GM12878 (cell line): ENCODE results near the gene NCBP3. TPM values are rescaled to one million over a fixed set of nuclear protein-coding genes. Genes with fewer than 3 reads are reported as not detected.

Experiments used
- ATAC-seq: fragments of 200-7000 bp; cut with Tn5 transposase; 3 replicates; pipeline ENCODE4 v1.9.1; 2020; ENCODE audit warnings: mild to moderate bottlenecking, moderate library complexity
- BruUV-seq: library from RNA; stranded (reverse); fragments of 400-500 nt; replicated peaks from 2 replicates; lab custom pipeline; 2021; lab: Mats Ljungman, UMichigan
- CTCF ChIA-PET: fragments of 300-600 bp; sonication (Branson Sonifier 250); formaldehyde crosslinking; extraction: SDS; loops from one replicate; lab custom pipeline; 2021; ENCODE audit warnings: inconsistent platforms; lab: Yijun Ruan, JAX
- POLR2A ChIA-PET: fragments of 350-600 bp; formaldehyde crosslinking; extraction: SDS; loops from one replicate; lab custom pipeline; 2021; ENCODE audit warnings: inconsistent platforms; lab: Charles Lee
- RAD21 ChIA-PET: fragments of 300-600 bp; sonication (Branson Sonifier 250); formaldehyde crosslinking; loops from one replicate; lab custom pipeline; 2023; ENCODE audit warnings: antibody characterized with exemption; ENCODE audit not compliant: unreplicated experiment; lab: Charles Lee
- SMC1A ChIA-PET: fragments of 300-600 bp; sonication (Branson Sonifier 250); formaldehyde crosslinking; loops from one replicate; lab custom pipeline; 2023; ENCODE audit not compliant: unreplicated experiment, uncharacterized antibody; lab: Charles Lee
- DNase-seq: peaks from one replicate; pipeline ENCODE4 v3.0.0-alpha.2; 2011; ENCODE audit warnings: low read depth, low spot score
- FAIRE-seq: peaks from 3 replicates; lab custom pipeline; 2011; peaks lifted over from hg19 to GRCh38; lab: Jason Lieb, UNC
- H2AFZ ChIP-seq: 2 replicates; pipeline ENCODE4 v1.6.0; 2011; ENCODE audit warnings: low read depth, low read length, control low read depth; ENCODE audit not compliant: control insufficient read depth
- H3K27ac ChIP-seq: 2 replicates; pipeline ENCODE4 v1.5.1; 2011; ENCODE audit warnings: control low read depth; ENCODE audit not compliant: control insufficient read depth, insufficient read depth
- H3K27me3 ChIP-seq, 2 experiments: replicated peaks in 1 of 2; 2 replicates each; pipeline versions ENCODE4 v1.6.0 to v1.6.1; 2011; ENCODE audit warnings: low read length in 1 of 2; ENCODE audit not compliant: control insufficient read depth in 2 of 2, insufficient read depth in 2 of 2
- H3K36me3 ChIP-seq, 2 experiments: 2 replicates each; pipeline ENCODE4 v1.5.1; 2011; ENCODE audit warnings: low read length in 1 of 2; ENCODE audit not compliant: control insufficient read depth in 2 of 2, insufficient read depth in 2 of 2
- H3K4me1 ChIP-seq: 2 replicates; pipeline ENCODE4 v1.6.1; 2011; ENCODE audit warnings: mild to moderate bottlenecking, low read length, moderate library complexity, mixed read lengths; ENCODE audit not compliant: control insufficient read depth, insufficient read depth
- H3K4me2 ChIP-seq: 2 replicates; pipeline ENCODE4 v1.6.0; 2011; ENCODE audit warnings: control low read depth; ENCODE audit not compliant: control insufficient read depth, insufficient read depth
- H3K4me3 ChIP-seq: fragments of 200-600 bp; sonication (generic); 2 replicates; pipeline ENCODE4 v1.5.1; 2016
- H3K79me2 ChIP-seq: 2 replicates; pipeline ENCODE4 v1.6.0; 2011; ENCODE audit warnings: low read length; ENCODE audit not compliant: control insufficient read depth, insufficient read depth
- H3K9ac ChIP-seq: 2 replicates; pipeline ENCODE4 v1.8.0; 2011; ENCODE audit warnings: low read length, control low read depth, mixed read lengths; ENCODE audit not compliant: control insufficient read depth, insufficient read depth
- H3K9me3 ChIP-seq: replicated peaks from 3 replicates; pipeline ENCODE4 v1.5.1; 2011; ENCODE audit warnings: mild to moderate bottlenecking, low read length; ENCODE audit not compliant: control insufficient read depth, insufficient read depth
- H4K20me1 ChIP-seq: 2 replicates; pipeline ENCODE4 v1.6.0; 2011; ENCODE audit not compliant: control insufficient read depth, insufficient read depth
- CTCF ChIP-seq, 3 experiments: IDR thresholded peaks in 2 of 3; conservative IDR thresholded peaks in 1 of 3; 2 replicates each; pipeline ENCODE4 v1.5.1; 2011; ENCODE audit warnings: low read depth in 3 of 3, low read length in 3 of 3, mild to moderate bottlenecking in 3 of 3, control low read depth in 2 of 3, moderate library complexity in 2 of 3, inconsistent platforms in 1 of 3, mixed read lengths in 1 of 3; ENCODE audit not compliant: control insufficient read depth in 2 of 3, insufficient read depth in 1 of 3; ENCODE audit errors: extremely low read depth in 1 of 3
- E2F4 ChIP-seq: IDR thresholded peaks from 2 replicates; pipeline ENCODE4 v1.6.1; 2012; ENCODE audit warnings: low read depth, low read length, improper control_type of control experiment
- E4F1 ChIP-seq: fragments of 450-650 bp; IDR thresholded peaks from 2 replicates; pipeline ENCODE4 v1.6.1; 2018; ENCODE audit warnings: borderline replicate concordance, mild to moderate bottlenecking; ENCODE audit not compliant: partially characterized antibody
- FOXM1 ChIP-seq: IDR thresholded peaks from 2 replicates; pipeline ENCODE4 v1.6.1; 2012; ENCODE audit warnings: low read depth, mild to moderate bottlenecking, inconsistent platforms, low read length, moderate library complexity
- MEF2A ChIP-seq: IDR thresholded peaks from 2 replicates; pipeline ENCODE4 v1.6.1; 2011; ENCODE audit warnings: low read depth, mild to moderate bottlenecking, low read length, moderate library complexity; ENCODE audit not compliant: insufficient read depth
- SMAD1 ChIP-seq: fragments of 450-650 bp; IDR thresholded peaks from 2 replicates; pipeline ENCODE4 v1.6.1; 2018; ENCODE audit warnings: mild to moderate bottlenecking, low read depth; ENCODE audit not compliant: partially characterized antibody
- USF1 ChIP-seq: IDR thresholded peaks from 2 replicates; pipeline ENCODE4 v1.6.1; 2011; ENCODE audit warnings: borderline replicate concordance, low read depth, mild to moderate bottlenecking, moderate library complexity, mixed read lengths, low read length; ENCODE audit not compliant: insufficient read depth; ENCODE audit errors: extremely low read length
- USF2 ChIP-seq: IDR thresholded peaks from 2 replicates; pipeline ENCODE4 v1.6.1; 2011; ENCODE audit warnings: low read depth, low read length, improper control_type of control experiment, borderline replicate concordance
- WRNIP1 ChIP-seq: IDR thresholded peaks from 2 replicates; pipeline ENCODE4 v1.6.1; 2011; ENCODE audit warnings: low read depth, low read length, improper control_type of control experiment, borderline replicate concordance
- YBX1 ChIP-seq: fragments of 450-650 bp; IDR thresholded peaks from 2 replicates; pipeline ENCODE4 v1.6.1; 2016; ENCODE audit warnings: antibody characterized with exemption
- WGBS: methylation state at CpG from one replicate; pipeline ENCODE4 v1.1.6; 2016; ENCODE audit warnings: low lambda C conversion rate; ENCODE audit not compliant: insufficient replicate concordance, insufficient coverage; ENCODE audit errors: missing lambda C conversion rate; 5-methylcytosine and 5-hydroxymethylcytosine counted together
- in situ Hi-C: fragments of 300-500 bp; cut with MboI; formaldehyde crosslinking; loops from 9 replicates; pipeline ENCODE4 v1.14.3; 2018; ENCODE audit warnings: mixed read lengths
- intact Hi-C: fragments of 100-400 bp; cut with micrococcal nuclease; formaldehyde crosslinking; loops from one replicate; pipeline ENCODE4 v1.14.2; 2022; ENCODE audit not compliant: unreplicated experiment
- polyA plus RNA-seq, 11 experiments: library from polyadenylated mRNA; depleted of rRNA in 4 of 11; unstranded in 6 of 11; stranded (reverse) in 5 of 11; fragments of >200 nt; fragmentation: Nextera tagmentation in 4 of 11; fragmentation: Illumina TruSeq in 1 of 11; extraction: Ambion mirVana in 4 of 11; extraction: Trizol in 1 of 11; gene quantifications; 1 replicate in 1 of 11; 2 replicates in 10 of 11; pipeline versions ENCODE4 v1.2.1 to v1.2.3, GENCODE V29; 2011 to 2016; ENCODE audit warnings: inconsistent platforms in 2 of 11, missing spikeins in 2 of 11, low read depth in 1 of 11
- total RNA-seq, 4 experiments: library from RNA; depleted of rRNA in 3 of 4; stranded (reverse); fragments of >200 nt in 3 of 4; fragmentation: Illumina TruSeq in 1 of 4; extraction: Trizol in 1 of 4; gene quantifications; 2 replicates each; pipeline versions ENCODE4 v1.2.1 to v1.2.3, GENCODE V29; 2013 to 2021

The NCBP3 gene
- total and polyA plus RNA-seq, 10 of the 15 experiments (the other 5 are each of a cell fraction or from before 2014, with no cell fraction given), result 5.2 to 32.0 (median 23.2) TPM

GRCh38 chr17:3879186-3879585 is 33.1 kb upstream of the NCBP3 start (continued):
- TF ChIP-seq MEF2A, result no peak

- H3K4me3 ChIP-seq, result no peak overlapping the region
- DNase-seq (no peak), ATAC-seq (no peak)
- ChIA-PET SMC1A (no interaction called here), CTCF (interaction anchor here (1.5 kb wide), 1 partner anchor 140 kb away, joined by 3 read pairs; no protein-coding TSS in a partner anchor), RAD21 (no interaction called here), POLR2A (no interaction called here)
- H3K9me3 ChIP-seq, result no peaks in the 10 kb centered on the region
- no peak overlapping the region for H3K9ac ChIP-seq
- intact Hi-C loops, result no loop called here
- BruUV-seq, result no TSS peak
- no peaks in the 10 kb centered on the region for H3K36me3 ChIP-seq
- no peaks in the 10 kb centered on the region for H4K20me1 ChIP-seq
- no peaks in the 10 kb centered on the region for H3K79me2 ChIP-seq
- no peak overlapping the region for H3K4me2 ChIP-seq
- no peaks in the 10 kb centered on the region for H3K27me3 ChIP-seq
- no peak overlapping the region for H3K27ac ChIP-seq
- H3K4me1 ChIP-seq, result no peaks in the 10 kb centered on the region
- H2AFZ ChIP-seq, result no peak overlapping the region
- TF ChIP-seq WRNIP1 (no peak), E2F4 (no peak), FOXM1 (no peak), USF2 (no peak), YBX1 (no peak), USF1 (no peak), CTCF (IDR thresholded peaks at IDR 0.05 in 2 of 3, conservative IDR thresholded peaks at IDR 0.05 in 1 of 3; ENCODE audit: control insufficient read depth in 2 of 3, extremely low read depth in 1 of 3, insufficient read depth in 1 of 3, low read depth in 3 of 3, low read length in 3 of 3) (no peak), E4F1 (no peak), SMAD1 (no peak)
- TF ChIP-seq, all 136 proteins: peak for 0
- WGBS, result 40% methylated on average over 8 of the region's 8 CpGs
- in situ Hi-C loops, result no loop called here
- no peak for FAIRE-seq
Observed at GRCh38 chr17:3877220-3877619, 31.2 kb upstream of the NCBP3 start.
